Caco-2 (cell line): ENCODE measurements around the gene SLC5A2. TPM values are rescaled to one million over a fixed set of nuclear protein-coding genes. Genes with fewer than 3 reads are reported as not detected.

Experiments
- BruUV-seq: library from RNA; stranded (reverse); fragments of 400-500 nt; replicated peaks from 2 replicates; lab custom pipeline; 2021; lab: Mats Ljungman, UMichigan
- CTCF ChIA-PET: fragments of 300-600 bp; sonication (Branson Sonifier 250); formaldehyde crosslinking; loops from one replicate; lab custom pipeline; 2022; ENCODE audit warnings: antibody characterized with exemption; lab: Charles Lee
- POLR2A ChIA-PET: fragments of 300-600 bp; sonication (Branson Sonifier 250); formaldehyde crosslinking; loops from one replicate; lab custom pipeline; 2022; ENCODE audit warnings: antibody characterized with exemption; lab: Charles Lee
- DNase-seq, 2 experiments: peaks; one replicate each; pipeline versions ENCODE4 v3.0.0 to v3.0.0-alpha.2; 2020 to 2022
- H3K27me3 ChIP-seq: replicated peaks from 2 replicates; pipeline ENCODE4 v1.6.0; 2011; ENCODE audit warnings: low read length; ENCODE audit not compliant: control insufficient read depth, insufficient read depth
- H3K36me3 ChIP-seq: 2 replicates; pipeline ENCODE4 v1.5.1; 2011; ENCODE audit warnings: low read length; ENCODE audit not compliant: control insufficient read depth, insufficient read depth
- H3K4me1 ChIP-seq: fragments of 250-450 bp; sonication (Bioruptor Pico); 2 replicates; pipeline ENCODE4 v1.5.1; 2020; ENCODE audit warnings: mild to moderate bottlenecking
- H3K4me3 ChIP-seq: 2 replicates; pipeline ENCODE4 v1.5.1; 2011; ENCODE audit warnings: low read depth, mild to moderate bottlenecking, control low read depth, low read length
- H3K9me3 ChIP-seq: fragments of 250-450 bp; sonication (Bioruptor Pico); 2 replicates; pipeline ENCODE4 v1.5.1; 2020; ENCODE audit warnings: mild to moderate bottlenecking, moderate library complexity
- H3K27ac Mint-ChIP-seq: one replicate; pipeline ENCODE4 v1.8.0; 2022; ENCODE audit warnings: mixed read lengths; ENCODE audit not compliant: unreplicated experiment
- H3K27me3 Mint-ChIP-seq: one replicate; pipeline ENCODE4 v1.8.0; 2022; ENCODE audit warnings: mixed read lengths; ENCODE audit not compliant: insufficient read depth, unreplicated experiment
- H3K36me3 Mint-ChIP-seq: one replicate; pipeline ENCODE4 v1.8.0; 2022; ENCODE audit warnings: mild to moderate bottlenecking, mixed read lengths; ENCODE audit not compliant: insufficient read depth, unreplicated experiment
- H3K4me1 Mint-ChIP-seq: one replicate; pipeline ENCODE4 v1.8.0; 2022; ENCODE audit warnings: low read depth, mixed read lengths; ENCODE audit not compliant: unreplicated experiment
- H3K4me3 Mint-ChIP-seq: one replicate; pipeline ENCODE4 v1.8.0; 2022; ENCODE audit warnings: mild to moderate bottlenecking, moderate library complexity, mixed read lengths; ENCODE audit not compliant: unreplicated experiment
- H3K9me3 Mint-ChIP-seq: one replicate; pipeline ENCODE4 v1.8.0; 2022; ENCODE audit warnings: mixed read lengths; ENCODE audit not compliant: unreplicated experiment
- CTCF ChIP-seq, 2 experiments: fragments of 200-600 bp in 1 of 2; IDR thresholded peaks; 1 replicate in 1 of 2; 2 replicates in 1 of 2; pipeline versions ENCODE4 v1.5.1 to v1.8.0; 2011 to 2022; ENCODE audit warnings: antibody characterized with exemption in 1 of 2, control low read depth in 1 of 2, inconsistent platforms in 1 of 2, low read depth in 1 of 2, low read length in 1 of 2, mild to moderate bottlenecking in 1 of 2, moderate library complexity in 1 of 2; ENCODE audit not compliant: insufficient read depth in 1 of 2, severe bottlenecking in 1 of 2, unreplicated experiment in 1 of 2
- intact Hi-C: fragments of 100-400 bp; cut with micrococcal nuclease; formaldehyde crosslinking; loops from one replicate; pipeline ENCODE4 v1.10.0; 2022; ENCODE audit not compliant: unreplicated experiment
- total RNA-seq: library from RNA; stranded (reverse); gene quantifications from 2 replicates; pipeline ENCODE4 v1.2.3, GENCODE V29; 2022

SLC5A2 gene
- total RNA-seq, 1 experiment from 2014 or later: 3.0 TPM

- peaks cover 17% of the 10 kb centered on the region for H3K36me3 Mint-ChIP-seq
- H3K9me3 Mint-ChIP-seq: no peaks in the 10 kb centered on the region
- no peaks in the 10 kb centered on the region for H3K27me3 Mint-ChIP-seq
- Histone ChIP-seq H3K4me1 (peaks cover 11% of the 10 kb centered on the region), H3K9me3 (no peaks in the 10 kb centered on the region), H3K27me3 (no peaks in the 10 kb centered on the region), H3K36me3 (no peaks in the 10 kb centered on the region; the same call in 1 of the 2 replicates), H3K4me3 (no peak overlapping the region)
- H3K4me3 Mint-ChIP-seq: no peak overlapping the region
- peaks cover 13% of the 10 kb centered on the region for H3K4me1 Mint-ChIP-seq
- BruUV-seq: no TSS peak
- TF ChIP-seq CTCF (IDR thresholded peaks at IDR 0.05; ENCODE audit: insufficient read depth in 1 of 2, low read depth in 1 of 2, low read length in 1 of 2, severe bottlenecking in 1 of 2, unreplicated experiment in 1 of 2): no peak
- ChIA-PET POLR2A (interaction anchor here (0.5 to 1.4 kb wide), 3 partner anchors 9 to 646 kb away, joined by 3 to 5 read pairs (median 4); partner anchors contain the start of gene ZNF843), CTCF (interaction anchor here (0.6 to 1.6 kb wide), 4 partner anchors 9 to 377 kb away, joined by 3 to 10 read pairs (median 5); partner anchors contain the start of genes ZNF646, ZNF668 and ZNF843)
- intact Hi-C loops: loop anchor here (10.0 kb wide), 2 partner anchors 316 to 424 kb away; partner anchors contain the start of genes PRSS8 and ZNF267
- H3K27ac Mint-ChIP-seq: no peak overlapping the region
- no peak for DNase-seq
These were observed 31.7 kb upstream of the SLC5A2 start for GRCh38 chr16:31451201-31451600.

- peak; percentile 78 to 79 for DNase-seq
- H3K9me3 ChIP-seq: no peaks in the 10 kb centered on the region
- no peak overlapping the region for H3K4me3 ChIP-seq
- H3K36me3 ChIP-seq: no peaks in the 10 kb centered on the region; the same call in 1 of the 2 replicates
- POLR2A ChIA-PET: interaction anchor here (0.5 to 1.4 kb wide), 2 partner anchors 9 to 646 kb away, joined by 3 to 4 read pairs; partner anchors contain the start of gene ZNF843
- intact Hi-C loops: loop anchor here (10.0 kb wide), 2 partner anchors 317 to 423 kb away; partner anchors contain the start of genes PRSS8 and ZNF267
- Mint-ChIP-seq H3K9me3 (no peaks in the 10 kb centered on the region), H3K27ac (no peak overlapping the region), H3K36me3 (peaks cover 17% of the 10 kb centered on the region), H3K4me3 (peak overlapping the region; percentile 1), H3K4me1 (peaks cover 13% of the 10 kb centered on the region), H3K27me3 (no peaks in the 10 kb centered on the region)
- no TSS peak for BruUV-seq
- TF ChIP-seq CTCF (IDR thresholded peaks at IDR 0.05; ENCODE audit: insufficient read depth in 1 of 2, low read depth in 1 of 2, low read length in 1 of 2, severe bottlenecking in 1 of 2, unreplicated experiment in 1 of 2): peak; percentile 59 to 73
- H3K4me1 ChIP-seq: peaks cover 11% of the 10 kb centered on the region
- no peaks in the 10 kb centered on the region for H3K27me3 ChIP-seq
- CTCF ChIA-PET: interaction anchor here (0.5 to 1.6 kb wide), 5 partner anchors 9 to 378 kb away, joined by 3 to 10 read pairs (median 4); partner anchors contain the start of genes ZNF646, ZNF668 and ZNF843
These were observed 31.1 kb upstream of the SLC5A2 start for GRCh38 chr16:31451681-31452351.

GRCh38 chr16:31452631-31453106 is 30.3 kb upstream of the SLC5A2 start:
- DNase-seq: no peak

More at GRCh38 chr16:31452631-31453106, 30.3 kb upstream of the SLC5A2 start:
- peaks cover 13% of the 10 kb centered on the region for H3K4me1 Mint-ChIP-seq
- H3K36me3 Mint-ChIP-seq: peaks cover 18% of the 10 kb centered on the region
- intact Hi-C loops: loop anchor here (10.0 kb wide), 2 partner anchors 318 to 422 kb away; partner anchors contain the start of genes PRSS8 and ZNF267
- no peaks in the 10 kb centered on the region for H3K9me3 ChIP-seq
- no peaks in the 10 kb centered on the region for H3K9me3 Mint-ChIP-seq
- ChIA-PET CTCF (interaction anchor here (1.6 kb wide), 1 partner anchor 379 kb away, joined by 10 read pairs; the partner anchor contains the start of genes ZNF646 and ZNF668), POLR2A (no interaction called here)
- H3K27me3 ChIP-seq: no peaks in the 10 kb centered on the region
- H3K4me3 Mint-ChIP-seq: no peak overlapping the region
- H3K4me3 ChIP-seq: no peak overlapping the region
- no peaks in the 10 kb centered on the region; the same call in 1 of the 2 replicates for H3K36me3 ChIP-seq
- TF ChIP-seq CTCF (IDR thresholded peaks at IDR 0.05; ENCODE audit: insufficient read depth in 1 of 2, low read depth in 1 of 2, low read length in 1 of 2, severe bottlenecking in 1 of 2, unreplicated experiment in 1 of 2): no peak
- no peak overlapping the region for H3K27ac Mint-ChIP-seq
- H3K27me3 Mint-ChIP-seq: no peaks in the 10 kb centered on the region
- peaks cover 16% of the 10 kb centered on the region for H3K4me1 ChIP-seq
- BruUV-seq: no TSS peak
